ENCODE results near the gene RMND5B.
"Not testable (repeated sequence)": the region's sequence is repeated elsewhere in the genome, so short reads cannot be mapped to it uniquely, and the experiment has no call there.

The RMND5B gene

DNA sequence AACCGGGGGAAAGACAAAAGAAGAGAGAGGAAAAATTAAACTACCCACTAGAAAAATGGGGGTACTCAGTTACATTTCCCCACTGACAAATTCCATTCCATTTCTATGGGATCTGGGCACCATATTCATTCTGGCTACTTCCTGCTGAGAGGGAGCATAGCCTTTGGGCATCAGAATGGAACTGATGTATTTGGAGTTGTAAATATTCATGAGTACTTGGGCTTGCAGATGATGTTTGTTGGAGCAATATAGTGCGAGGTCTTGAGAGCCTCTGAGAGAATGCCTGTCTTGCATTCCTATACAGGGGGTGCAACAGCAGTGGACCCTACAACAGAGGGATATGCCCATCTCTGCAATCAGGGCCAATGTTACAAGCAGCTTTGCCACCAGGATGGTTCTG is 39.6 kb downstream of the RMND5B start:
- DNase-seq (ENCODE audit: low spot score): no peak

DNA sequence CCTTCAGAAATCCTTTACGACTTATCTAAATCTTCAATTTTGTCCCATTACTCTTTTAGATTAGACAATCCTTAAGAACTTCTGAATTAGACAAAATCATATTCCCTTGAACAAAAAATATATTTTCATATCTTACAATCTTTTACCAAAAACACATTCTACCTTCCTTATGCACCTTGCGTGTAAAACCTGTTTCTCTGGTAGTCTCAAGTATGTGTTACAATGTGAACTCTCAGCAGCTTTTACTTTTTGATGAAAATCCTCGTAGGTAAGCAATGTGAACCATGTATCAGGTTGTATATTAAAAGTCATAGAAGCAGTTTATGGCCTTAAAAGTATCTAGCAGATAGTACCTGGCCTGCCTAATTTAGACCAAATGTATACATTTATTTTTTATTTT is 43.6 kb downstream of the RMND5B start:
- DNase-seq (ENCODE audit: low spot score): no peak

DNA sequence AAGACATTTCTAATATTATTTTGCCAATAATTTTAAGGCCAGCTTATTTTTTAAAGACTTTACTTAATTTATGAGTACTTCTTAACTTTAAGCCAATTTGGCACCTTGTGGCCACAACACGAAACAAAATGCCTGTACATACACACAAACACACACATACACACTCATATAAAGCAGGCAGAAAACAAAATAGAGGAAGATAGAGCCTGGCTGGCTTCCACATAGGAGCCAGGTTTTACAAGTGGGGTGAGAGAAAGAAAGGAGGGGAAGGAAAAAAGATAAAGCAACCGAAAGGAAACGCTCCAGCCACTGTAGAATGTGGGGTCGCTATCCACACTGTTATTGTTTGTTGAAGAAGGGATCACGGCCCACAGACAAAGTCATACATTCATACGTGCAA is 46.0 kb downstream of the RMND5B start:
- DNase-seq (ENCODE audit: low spot score): no peak

- DNase-seq (ENCODE audit: low spot score): no peak
Measured at GRCh38 chr5:178177569-178177968, 46.8 kb downstream of the RMND5B start.

- no peak for DNase-seq (ENCODE audit: low spot score)
Measured at GRCh38 chr5:178180141-178180863, 49.5 kb downstream of the RMND5B start.

GRCh38 chr5:178182158-178182876 is 51.5 kb downstream of the RMND5B start:
- DNase-seq (ENCODE audit: low spot score): no peak

DNA sequence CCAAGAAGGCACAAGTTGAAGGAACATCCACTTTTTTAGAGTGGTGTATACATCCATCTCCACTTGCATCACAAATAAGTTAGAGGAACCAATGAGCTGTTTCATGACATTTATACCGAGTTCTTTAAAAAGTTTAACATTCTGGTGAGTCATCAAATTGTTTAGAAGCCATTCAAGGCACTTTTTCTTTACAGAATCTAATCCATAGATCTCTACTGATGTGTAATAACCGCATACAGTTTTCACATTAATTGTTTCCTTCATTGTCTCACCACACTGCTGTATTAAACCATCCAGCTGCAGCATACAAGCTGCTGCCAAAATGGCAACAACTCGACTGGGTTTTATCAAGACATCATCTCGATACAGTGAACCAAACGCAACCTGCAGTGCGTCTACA is 55.6 kb downstream of the RMND5B start:
- no peak for DNase-seq (ENCODE audit: low spot score)

DNA sequence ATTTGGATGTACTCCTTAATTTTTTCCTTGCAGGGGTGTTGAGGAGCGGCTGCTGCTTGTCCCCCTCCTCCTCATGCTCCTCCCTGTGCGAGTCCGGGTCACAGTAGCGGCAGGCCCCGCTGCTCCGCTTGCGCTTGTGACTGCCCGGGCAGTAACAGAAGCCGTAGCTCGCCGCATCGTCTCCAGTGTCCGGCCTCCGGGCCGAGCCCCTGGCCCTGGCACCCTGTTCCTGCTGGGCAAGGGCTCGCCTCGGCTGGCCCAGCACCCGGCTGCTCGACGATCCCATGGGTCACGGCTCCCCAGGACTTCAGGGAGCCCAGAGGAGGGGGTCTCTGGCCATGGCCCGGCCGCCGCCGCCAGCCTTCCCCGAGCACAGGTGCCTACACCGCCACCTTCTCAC is 56.2 kb downstream of the RMND5B start, which contains the start of gene GMCL2:
GMCL2 (minus strand) TSS at position 358 of the 400 bp plus-strand sequence; CDS start at position 286, 72 bp downstream.
- DNase-seq (ENCODE audit: low spot score): no peak

DNA sequence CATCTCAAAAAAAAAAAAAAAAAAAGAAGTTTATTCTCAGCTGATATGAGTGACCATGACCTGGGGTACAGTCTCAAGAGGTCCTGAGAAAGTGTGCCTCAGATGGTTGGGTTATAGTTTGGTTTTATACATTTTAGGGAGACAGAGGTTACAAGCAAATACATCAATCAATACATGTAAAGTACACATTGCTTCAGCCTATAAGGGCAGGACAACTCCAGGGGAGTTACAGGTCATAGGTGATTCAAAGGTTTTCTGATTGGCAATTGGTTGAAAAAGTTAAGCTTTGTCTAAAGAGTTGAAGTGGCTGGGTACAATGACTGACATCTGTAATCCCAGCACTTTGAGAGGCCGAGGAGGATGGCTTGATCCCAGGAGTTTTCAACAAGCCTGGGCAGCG is 58.6 kb downstream of the RMND5B start:
- no peak for DNase-seq (ENCODE audit: low spot score)

DNA sequence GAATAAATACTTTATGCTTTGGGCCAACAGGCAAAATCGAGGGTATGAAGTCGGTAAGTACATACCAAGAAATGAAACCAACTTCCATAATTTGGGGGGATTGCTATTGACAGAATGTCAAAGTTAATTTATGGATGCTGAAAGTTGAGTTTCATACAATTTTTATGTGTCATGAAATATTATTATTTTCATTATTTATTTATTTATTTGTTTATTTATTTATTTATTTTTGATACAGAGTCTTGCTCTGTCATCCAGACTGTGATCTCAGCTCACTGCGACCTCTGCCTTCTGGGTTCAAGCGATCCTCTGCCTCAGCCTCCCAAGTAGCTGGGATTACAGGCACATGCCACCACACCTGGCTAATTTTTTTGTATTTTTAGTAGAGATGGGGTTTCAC is 60.8 kb downstream of the RMND5B start:
- no peak for DNase-seq (ENCODE audit: low spot score)

DNA sequence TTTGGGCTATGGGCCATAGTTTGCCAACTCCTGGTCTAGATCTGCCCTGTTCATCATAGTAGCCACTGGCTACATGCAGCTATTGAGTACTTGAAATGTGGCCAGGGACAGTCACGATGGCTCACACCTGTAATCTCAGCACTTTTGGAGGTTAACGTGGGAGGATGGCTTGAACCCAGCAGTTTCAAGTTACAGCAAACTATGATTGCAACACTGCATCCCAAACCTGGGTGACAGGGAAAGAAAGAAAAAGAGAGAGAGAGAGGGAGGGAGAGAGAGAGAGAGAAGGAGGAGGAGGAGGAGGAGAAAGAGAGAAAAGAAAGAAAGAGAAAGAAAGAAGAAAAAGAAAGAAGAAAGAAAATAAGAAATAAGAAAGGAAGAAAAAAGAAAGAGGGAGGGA is 61.4 kb downstream of the RMND5B start:
- no peak for DNase-seq (ENCODE audit: low spot score)

DNA sequence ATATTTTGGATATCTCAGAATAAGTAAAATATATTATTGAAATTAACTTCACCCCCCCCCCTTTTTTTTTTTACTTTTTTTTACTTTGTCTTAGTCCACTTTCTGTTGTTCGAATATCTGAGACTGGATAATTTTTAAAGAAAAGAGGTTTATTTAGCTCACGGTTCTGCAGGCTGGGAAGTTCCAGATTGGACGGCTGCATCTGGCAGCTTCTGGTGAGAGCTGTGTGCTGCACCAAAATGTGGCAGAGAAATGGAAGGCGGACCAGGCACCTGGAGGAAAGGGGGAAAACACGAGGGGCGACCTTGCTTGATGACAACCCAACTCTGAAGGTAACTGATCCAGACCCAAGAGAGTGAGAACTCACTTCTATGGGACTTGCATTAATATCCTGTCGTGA is 62.0 kb downstream of the RMND5B start:
- DNase-seq (ENCODE audit: low spot score): no peak

DNA sequence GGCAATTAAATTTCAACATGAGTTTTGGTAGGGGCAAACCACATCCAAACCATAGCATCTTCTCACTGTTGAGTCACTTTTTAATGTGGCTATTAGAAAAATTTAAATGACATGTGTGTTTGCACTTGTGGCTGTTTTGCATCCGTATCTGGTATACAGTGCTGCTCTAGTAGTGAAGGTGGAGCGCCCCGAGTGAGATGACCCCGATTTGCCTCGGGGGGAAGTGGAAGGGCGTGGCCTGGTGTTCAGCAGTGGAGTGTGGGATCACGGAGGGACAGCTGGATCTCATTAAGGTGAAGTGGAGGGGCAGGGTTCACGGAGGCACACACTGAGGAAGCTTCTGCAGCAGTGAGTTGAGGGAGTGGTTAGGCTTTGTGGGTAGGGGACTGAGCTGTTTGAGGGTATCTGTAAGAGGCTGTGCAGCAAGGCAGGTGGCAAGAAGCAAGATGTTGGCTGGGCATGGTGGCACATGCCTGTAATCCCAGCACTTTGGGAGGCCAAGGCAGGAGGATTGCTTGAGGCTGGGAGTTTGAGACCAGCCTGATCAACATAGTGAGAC is 62.5 kb downstream of the RMND5B start:
- DNase-seq (ENCODE audit: low spot score): no peak

DNA sequence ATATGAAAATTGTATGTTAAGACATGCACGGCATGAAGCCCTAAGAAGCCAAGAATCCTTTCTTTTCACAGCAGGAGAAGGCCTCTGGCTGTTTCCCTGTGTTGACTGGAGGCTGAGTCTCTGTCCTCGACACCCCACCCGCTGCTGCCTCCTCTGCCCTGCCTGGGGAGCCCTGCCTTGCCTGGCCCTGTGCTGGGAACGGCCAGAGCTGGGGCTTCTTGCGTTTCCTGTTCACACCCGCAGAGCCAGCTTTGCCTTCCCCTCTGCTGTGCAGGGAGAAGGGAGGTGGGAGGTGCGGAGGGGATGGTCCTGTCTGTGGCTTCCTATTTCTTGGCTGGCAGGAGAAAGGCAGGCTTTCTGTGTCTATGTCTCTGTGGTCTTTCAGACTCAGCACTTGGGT is 63.2 kb downstream of the RMND5B start:
- no peak for DNase-seq (ENCODE audit: low spot score)

- DNase-seq (ENCODE audit: low spot score): no peak
Measured at GRCh38 chr5:178196281-178196812, 65.5 kb downstream of the RMND5B start.

DNA sequence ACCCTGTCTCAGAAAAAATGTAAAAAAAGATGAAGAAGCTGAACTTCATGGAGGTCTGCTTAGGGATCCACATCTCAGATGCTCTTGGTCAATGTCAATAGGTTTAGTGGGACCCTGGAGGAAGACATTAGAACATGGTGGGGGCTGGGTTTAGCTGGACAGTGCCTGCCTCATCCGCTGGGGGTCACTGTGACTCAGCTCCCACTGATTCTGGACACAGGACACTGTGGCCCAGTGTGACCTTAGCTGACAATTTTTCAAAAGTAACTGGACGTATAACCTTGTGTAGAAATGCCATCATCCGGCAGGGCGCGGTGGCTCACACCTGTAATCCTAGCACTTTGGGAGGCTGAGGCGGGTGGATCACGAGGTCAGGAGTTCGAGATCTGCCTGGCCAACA is 66.2 kb downstream of the RMND5B start:
- no peak for DNase-seq (ENCODE audit: low spot score)

- DNase-seq (ENCODE audit: low spot score): not testable (repeated sequence)
Measured at GRCh38 chr5:178198151-178198550, 67.3 kb downstream of the RMND5B start.

- no peak for DNase-seq (ENCODE audit: low spot score)
Measured at GRCh38 chr5:178198706-178199105, 67.9 kb downstream of the RMND5B start.

DNA sequence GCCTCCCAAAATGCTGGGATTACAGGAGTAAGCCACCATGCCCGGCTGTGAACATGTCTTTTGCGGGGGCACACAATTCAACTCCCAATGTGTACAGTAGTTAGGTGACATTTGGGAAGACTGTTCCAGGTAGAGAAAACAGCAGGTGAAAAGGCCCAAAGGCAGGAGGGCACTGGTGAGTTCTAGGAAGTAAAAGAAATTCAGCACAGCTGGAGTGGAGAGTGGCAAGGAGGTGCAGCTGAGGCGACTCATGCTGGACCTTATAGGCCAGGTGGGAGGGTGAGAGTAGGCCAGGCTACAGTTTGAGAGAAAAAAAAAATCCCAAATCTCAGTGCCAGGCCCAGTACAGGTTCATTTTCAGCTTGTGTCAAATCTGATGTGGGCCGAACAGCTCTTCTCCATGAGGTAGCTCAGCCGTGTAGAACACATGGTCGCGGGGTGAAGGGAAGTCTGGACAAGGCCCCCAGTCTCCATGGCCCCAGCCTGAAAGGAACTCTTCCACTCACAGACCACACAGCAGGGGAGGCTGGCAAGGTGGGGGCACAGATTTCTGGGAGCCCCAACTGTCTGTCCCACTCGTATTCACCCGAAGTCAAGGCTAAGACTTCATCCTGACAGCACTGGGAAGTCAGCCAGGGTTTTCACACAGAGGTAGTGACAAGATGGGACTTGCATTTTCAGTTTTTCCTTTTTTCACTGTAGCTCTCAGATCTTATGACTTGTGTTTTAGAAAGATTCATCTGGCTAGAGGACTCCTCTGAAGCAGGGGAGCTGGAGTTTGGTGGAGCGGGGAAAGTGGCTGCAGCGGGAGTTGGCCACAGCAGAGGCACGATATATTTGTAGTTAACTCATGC is 69.0 kb downstream of the RMND5B start:
- DNase-seq (ENCODE audit: low spot score): no peak
